Activated CD8-positive, alpha-beta memory T cell treated with anti-CD3 and anti-CD28 coated beads, Interleukin-2, amount 50 U/mL, for 4 hours (primary cell): ENCODE data around the gene OGFOD3.

Source experiments
- DNase-seq: peaks from one replicate; pipeline ENCODE4 v3.0.0-alpha.2; 2020

The OGFOD3 gene

DNA sequence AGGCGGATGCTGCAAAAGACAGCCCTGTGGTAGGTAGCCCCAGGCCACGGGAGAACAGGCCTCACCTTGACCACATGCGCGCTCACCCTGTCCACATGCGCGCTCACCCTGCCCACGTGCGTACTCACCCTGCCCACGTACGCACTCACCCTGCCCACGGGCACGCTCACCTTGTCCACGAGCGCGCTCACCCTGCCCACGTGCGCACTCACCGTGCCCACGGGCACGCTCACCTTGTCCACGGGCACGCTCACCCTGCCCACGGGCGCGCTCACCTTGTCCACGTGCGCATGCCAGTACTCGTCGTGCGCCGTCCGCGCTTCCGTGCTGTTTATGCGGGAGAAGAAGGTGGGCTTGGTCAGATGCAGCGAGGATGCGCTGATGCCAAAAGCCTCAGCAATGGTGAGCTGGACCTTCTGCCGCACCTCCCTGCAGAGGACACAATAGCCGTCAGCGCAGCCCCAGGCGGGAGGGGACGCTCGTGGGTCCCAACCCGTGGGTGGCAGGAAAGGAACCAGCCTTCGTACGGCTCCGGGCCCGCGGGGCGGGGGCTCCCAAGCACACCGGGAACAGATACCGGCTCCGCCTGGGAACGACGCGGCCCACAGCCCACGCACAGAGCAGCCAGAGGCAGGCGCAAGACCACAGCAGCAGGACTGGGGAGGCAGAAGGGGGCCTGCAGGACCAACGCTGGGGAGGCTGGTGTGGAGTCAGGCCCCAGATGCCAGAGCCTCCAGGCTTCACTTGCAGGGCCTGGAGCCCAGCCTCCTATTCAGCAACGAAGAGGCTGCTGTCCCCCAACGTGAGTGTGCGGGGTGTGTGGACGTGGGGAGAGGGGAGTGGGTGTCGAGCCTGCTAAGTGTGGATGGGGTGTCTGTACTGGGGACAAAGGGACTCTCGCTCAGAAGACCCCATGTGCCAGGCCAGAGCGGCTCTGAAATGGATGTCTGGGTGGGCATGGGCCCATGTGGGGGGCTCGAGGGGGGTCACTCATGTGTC is 14.4 kb downstream of the OGFOD3 start:
- DNase-seq = no peak

DNA sequence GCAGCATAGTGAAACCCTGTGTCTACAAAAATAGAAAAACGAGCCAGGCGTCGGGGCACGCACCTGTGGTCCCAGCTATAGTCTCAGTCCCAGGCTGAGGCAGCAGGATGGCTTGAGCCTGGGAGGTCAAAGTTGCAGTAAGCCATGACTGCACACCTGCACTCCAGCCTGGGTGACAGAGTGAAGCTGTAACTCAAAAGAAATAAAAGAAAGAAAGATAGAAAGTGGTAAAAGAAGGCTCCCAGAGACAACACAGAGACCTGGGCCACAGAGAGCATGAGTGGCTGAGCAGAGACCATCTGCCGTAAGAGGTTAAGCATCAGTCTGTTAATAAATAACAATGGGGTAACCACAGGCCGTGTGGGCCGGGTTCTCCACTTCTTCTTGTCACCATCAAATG is 15.5 kb downstream of the OGFOD3 start:
- no peak for DNase-seq

DNA sequence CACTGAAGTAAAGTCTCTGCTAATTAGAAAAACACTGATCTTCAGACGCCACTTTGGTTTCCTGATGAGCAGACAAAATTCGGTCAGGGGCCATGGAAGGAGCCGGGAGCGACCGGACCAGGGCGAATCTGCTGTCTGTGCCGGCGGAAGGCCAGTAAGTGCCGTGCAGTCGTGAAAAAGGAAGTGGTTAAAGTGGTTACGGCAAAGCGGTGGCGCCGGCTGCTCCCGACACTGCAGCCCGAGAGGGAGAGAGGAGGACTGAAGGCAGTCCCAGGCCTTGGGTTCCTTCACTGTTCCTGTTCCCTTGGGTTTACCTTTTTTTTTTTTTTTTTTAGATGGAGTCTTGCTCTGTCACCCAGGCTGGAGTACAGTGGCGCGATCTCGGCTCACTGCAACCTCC is 17.6 kb downstream of the OGFOD3 start:
- peak; percentile 38 for DNase-seq

GRCh38 chr17:82400206-82400605 is 18.2 kb downstream of the OGFOD3 start:
- DNase-seq = no peak

DNA sequence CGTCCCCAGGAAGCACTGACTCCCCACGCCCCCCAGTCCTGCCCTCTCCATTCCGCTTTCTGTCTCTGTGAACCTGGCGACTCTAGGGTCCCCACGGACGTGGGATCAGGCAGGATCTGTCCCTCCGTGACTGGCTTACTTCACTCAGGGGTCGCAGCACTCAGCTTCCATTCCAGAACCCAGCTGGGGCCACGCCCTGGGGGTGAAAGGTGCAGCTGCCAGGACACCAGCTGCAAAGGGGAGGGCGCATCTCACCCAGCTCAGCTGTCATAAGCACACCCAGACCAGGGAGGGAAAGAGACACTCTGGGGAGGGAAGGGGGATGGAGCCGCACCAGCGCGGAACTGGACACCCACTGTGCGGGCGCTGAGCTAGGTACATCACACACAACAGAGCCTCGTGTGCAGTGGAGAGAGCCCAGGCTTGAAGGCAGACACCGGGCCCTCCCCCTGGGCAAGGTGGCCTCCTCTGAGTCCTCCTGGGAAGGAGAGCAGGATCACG is 18.7 kb downstream of the OGFOD3 start:
- DNase-seq = no peak

- no peak for DNase-seq
Measured at GRCh38 chr17:82399041-82399441, 19.3 kb downstream of the OGFOD3 start.

GRCh38 chr17:82397449-82398335 is 20.7 kb downstream of the OGFOD3 start:
- DNase-seq = no peak

- DNase-seq = no peak
Measured at GRCh38 chr17:82396601-82397435, 21.6 kb downstream of the OGFOD3 start.

GRCh38 chr17:82394278-82394677 is 24.1 kb downstream of the OGFOD3 start:
- no peak for DNase-seq

DNA sequence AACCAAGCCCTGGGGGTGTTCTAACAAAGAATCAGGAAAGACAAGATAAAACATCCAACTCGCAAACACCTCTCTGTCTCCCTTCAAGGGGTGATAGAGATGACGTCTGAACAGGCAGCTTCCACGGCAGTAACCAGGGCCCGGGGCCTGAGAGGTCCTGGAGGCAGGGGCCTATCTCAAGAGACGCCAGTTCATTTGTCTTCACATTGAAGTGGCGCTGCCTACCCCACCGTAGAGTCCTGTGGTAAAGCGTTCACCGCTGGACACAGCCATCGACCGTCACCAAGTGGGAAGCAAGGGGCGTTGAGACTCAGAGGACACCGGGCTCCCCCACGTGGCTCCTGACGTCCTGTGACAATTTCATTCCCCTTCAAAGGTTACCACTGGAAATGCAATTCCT is 25.4 kb downstream of the OGFOD3 start:
- no peak for DNase-seq

DNA sequence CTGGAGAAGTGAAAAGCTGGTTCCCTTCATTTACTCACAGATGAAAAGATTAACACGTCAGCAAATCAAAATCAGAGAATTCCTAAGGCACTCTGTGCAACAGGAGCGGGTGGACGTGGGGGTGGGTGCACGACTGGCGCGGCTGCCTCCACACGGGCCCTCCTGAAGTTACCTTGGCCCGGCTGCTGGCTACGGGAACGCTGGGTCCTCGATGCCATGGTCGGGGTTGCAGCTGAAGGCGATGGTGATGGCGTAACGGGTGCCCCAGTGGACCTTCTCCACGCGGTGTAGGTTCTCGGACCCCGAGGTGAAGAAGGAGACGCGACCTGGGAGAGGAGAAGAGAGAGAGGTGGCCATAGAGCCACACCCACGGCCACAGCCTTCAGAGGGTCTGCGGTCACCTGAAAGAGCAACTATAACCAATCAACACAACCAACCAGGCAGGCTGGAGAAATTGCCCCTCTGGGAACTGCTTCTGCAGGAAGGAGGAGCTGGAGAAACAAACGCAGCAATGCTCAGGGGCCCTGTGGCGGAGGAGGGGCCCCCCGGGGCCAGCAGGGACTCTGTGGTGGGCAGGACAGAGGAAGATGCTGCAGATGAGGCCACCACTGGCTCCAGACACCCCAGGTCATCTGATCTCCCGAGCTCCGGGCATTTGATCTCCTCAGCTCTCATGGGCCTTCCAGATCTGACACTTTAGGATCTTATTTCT is 26.0 kb downstream of the OGFOD3 start:
- DNase-seq = no peak

- DNase-seq = no peak
Measured at GRCh38 chr17:82391496-82392066, 26.8 kb downstream of the OGFOD3 start.

- no peak for DNase-seq
Measured at GRCh38 chr17:82390860-82391435, 27.4 kb downstream of the OGFOD3 start.

DNA sequence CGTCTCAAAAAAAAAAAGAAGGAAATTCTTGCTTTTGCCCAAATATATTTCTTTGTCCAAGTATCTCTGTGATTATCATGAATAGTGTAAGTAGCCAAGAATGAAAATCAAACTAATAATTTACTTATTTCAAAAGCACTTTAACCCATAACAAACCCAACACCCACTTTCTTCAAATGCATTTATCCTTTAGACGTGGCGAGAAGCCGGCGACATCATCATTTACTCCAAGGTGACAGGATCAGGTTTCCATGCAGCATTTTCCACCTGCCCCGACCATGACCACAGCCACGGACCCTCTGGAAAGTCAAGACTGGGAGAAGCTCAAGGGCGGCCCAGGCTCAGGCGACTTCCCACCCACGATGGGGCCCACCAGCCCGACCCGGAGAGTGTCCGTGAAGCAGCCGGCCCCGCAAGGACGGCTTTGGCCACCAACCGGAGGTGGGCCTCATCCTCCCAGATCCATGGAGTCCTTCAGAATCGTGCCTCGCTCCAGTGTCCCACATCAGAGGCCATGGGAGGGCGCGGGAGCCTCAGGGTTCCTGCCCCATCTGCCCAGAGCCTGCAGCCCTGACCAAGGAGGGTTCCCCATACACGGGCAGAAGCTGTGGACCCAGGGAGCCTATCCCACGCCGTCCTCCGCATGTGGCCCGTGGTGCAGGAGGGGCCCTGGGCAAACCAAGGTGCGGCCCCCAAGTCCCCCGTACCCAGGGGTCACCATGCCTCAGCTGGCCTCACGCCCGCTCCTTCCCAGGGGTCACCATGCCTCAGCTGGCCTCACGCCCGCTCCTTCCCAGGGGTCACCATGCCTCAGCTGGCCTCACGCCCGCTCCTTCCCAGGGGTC is 28.1 kb downstream of the OGFOD3 start:
- DNase-seq = no peak

DNA sequence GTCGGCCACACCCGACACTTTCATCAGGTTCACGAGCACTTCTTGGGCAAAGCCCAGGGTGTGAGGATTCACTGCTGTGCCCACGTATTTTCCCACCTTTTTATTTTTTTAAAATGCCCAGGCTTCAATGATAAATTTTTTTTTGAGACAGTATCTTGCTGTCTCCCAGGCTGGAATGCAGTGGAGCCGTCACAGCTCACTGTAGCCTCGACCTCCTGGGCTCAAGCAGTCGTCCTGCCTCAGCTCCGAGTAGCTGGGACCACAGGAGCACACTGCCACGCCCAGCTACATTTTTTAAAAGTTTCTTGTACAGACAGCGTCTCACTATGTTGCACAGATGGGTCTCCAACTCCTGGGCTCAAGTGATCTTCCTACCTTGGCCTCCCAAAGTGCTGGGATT is 29.0 kb downstream of the OGFOD3 start:
- no peak for DNase-seq

DNA sequence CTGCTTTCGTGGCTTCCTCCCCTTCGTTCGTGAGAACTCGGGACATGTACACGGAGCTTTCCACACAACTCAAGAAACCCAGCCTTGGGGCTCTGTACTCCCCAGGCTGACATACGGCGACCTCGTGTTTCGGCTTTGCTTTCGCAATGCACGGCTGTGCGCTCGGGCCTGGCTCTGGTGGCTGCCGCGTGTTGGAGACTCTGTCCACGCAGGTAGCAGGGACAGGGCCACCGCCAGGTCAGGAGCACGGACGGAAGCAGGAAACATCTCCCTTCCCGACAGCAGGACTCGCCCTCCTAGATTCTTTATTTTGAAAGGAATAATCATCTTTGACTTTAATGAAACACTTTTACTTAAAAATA is 29.5 kb downstream of the OGFOD3 start:
- DNase-seq = no peak

DNA sequence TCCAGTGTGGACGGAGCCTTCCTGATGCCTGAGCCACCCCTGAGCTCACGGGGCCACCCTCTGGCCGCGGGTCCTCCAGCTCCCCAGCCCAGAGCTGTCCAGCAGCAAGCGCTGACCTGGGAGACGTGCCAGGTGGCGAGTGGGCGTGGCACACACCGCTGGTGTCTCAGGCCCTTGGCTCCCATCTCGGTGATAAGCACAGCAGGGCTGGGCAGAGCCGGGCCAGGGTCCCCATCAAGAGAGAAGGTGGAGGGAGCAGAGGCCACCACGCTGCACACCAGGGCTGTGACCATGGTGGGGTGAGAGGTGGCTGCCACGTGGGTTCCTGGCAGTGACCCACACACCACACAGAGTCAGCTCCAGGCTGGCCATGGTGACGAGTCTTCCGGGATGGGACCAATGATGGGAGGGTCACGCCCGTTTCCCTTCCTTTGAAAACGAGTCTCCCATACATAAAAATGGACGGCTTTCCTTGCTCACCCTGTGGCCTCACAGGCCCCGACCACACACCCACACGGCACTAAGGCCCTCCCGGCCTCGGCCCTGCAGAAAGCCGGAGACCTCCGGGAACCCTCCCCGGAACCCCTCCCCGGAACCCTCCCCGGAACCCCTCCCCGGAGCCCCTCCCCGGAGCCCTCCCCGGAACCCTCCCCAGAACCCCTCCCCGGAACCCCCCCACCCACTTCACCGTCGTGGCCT is 30.0 kb downstream of the OGFOD3 start:
- DNase-seq = no peak

DNA sequence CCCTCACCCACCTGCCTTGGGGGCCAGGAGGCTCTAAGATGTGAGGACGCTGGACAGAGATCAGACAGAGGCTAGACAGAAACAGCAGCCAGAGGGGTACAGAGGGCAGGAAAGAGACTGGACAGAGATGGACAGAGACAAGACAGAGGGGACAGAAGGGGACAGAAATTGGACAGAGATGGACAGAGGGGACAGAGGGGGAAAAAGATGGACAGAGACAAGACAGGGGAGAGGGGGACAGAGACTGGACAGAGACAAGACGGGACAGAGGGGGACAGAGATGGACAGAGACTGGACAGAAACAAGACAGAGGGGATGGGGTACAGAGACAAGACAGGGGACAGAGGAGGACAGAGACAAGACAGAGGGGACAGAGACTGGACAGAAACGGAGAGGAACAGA is 30.7 kb downstream of the OGFOD3 start:
- no peak for DNase-seq

- DNase-seq = no peak
Measured at GRCh38 chr17:82386881-82387704, 31.3 kb downstream of the OGFOD3 start.
